ENCODE results near the gene SND1. TPM values are rescaled to one million over a fixed set of nuclear protein-coding genes. Genes with fewer than 3 reads are reported as not detected.

SND1 gene
- total RNA-seq, 1 experiment from 2014 or later: 218 TPM

GRCh38 chr7:127671341-127671740 is 19.3 kb downstream of the SND1 start:
- Histone ChIP-seq H3K4me1 (ENCODE audit: insufficient read depth, low read length) (peaks cover 4% of the 10 kb centered on the region; the same call in 1 of the 2 replicates), H4K8ac (replicated peaks; ENCODE audit: insufficient read length, low read depth, low read length) (no peak overlapping the region), H3K56ac (ENCODE audit: insufficient read length, low read depth, low read length) (no peak overlapping the region), H3K9ac (ENCODE audit: extremely low read depth, insufficient read length, low read length) (no peak overlapping the region), H3T11ph (ENCODE audit: low read length) (no peak overlapping the region), H3K27ac (ENCODE audit: insufficient read length, low read depth, low read length) (no peak overlapping the region), H4K5ac (ENCODE audit: insufficient read length, low read depth, low read length) (no peak overlapping the region), H2AFZ (ENCODE audit: low read length) (no peak overlapping the region), H3K27me3 (ENCODE audit: insufficient read depth, low read length) (no peaks in the 10 kb centered on the region), H3K79me1 (ENCODE audit: insufficient read depth, low read depth, low read length, poor library complexity, severe bottlenecking) (peaks cover 8% of the 10 kb centered on the region), H3K18ac (ENCODE audit: insufficient read length, low read depth, low read length) (no peak overlapping the region), H3K4me2 (ENCODE audit: insufficient read depth, insufficient read length, low read length) (no peak overlapping the region), H3K79me2 (ENCODE audit: insufficient read depth, low read length) (peaks cover 31% of the 10 kb centered on the region), H2BK5ac (ENCODE audit: insufficient read length, low read length) (no peak overlapping the region), H2BK12ac (ENCODE audit: insufficient read length, low read depth, low read length) (no peak overlapping the region), H4K91ac (ENCODE audit: insufficient read length, low read depth, low read length) (no peak overlapping the region), H3K4ac (ENCODE audit: low read depth, low read length) (no peak overlapping the region), H2AK5ac (ENCODE audit: insufficient read length, low read length) (no peak overlapping the region), H3K14ac (ENCODE audit: insufficient read depth, low read length) (no peak overlapping the region), H3K23me2 (ENCODE audit: insufficient read length, low read depth, low read length, poor library complexity, severe bottlenecking) (no peaks in the 10 kb centered on the region), H2BK15ac (ENCODE audit: low read depth, low read length) (no peak overlapping the region), H4K20me1 (ENCODE audit: control insufficient read depth, insufficient read depth, insufficient read length) (no peaks in the 10 kb centered on the region), H3K9me3 (ENCODE audit: control insufficient read depth, low read depth, low read length) (no peaks in the 10 kb centered on the region), H2BK20ac (ENCODE audit: low read depth, low read length, poor library complexity, severe bottlenecking) (no peak overlapping the region), H3K23ac (ENCODE audit: insufficient read length, low read depth, low read length) (no peak overlapping the region), H2BK120ac (ENCODE audit: low read depth, low read length, poor library complexity, severe bottlenecking) (no peak overlapping the region)
- no peak overlapping the region for H3K4me3 Mint-ChIP-seq
- WGBS (ENCODE audit: extremely low coverage, insufficient read length, low lambda C conversion rate): no CpG with 5 or more reads among the region's 4 CpGs
- no peak for DNase-seq
- H3K27me3 Mint-ChIP-seq (ENCODE audit: low read depth): no peaks in the 10 kb centered on the region
- H3K4me1 Mint-ChIP-seq: peaks cover 49 to 52% of the 10 kb centered on the region in 2 experiments
- H3K9me3 Mint-ChIP-seq: peaks cover 4 to 6% of the 10 kb centered on the region in 2 experiments; a peak in 2 of 5 replicates
- peaks cover 30 to 42% (median 34%) of the 10 kb centered on the region in 3 experiments for H3K36me3 Mint-ChIP-seq (ENCODE audit: insufficient read depth in 1 of 3, low read depth in 3 of 3)
- no peak overlapping the region for H3K27ac Mint-ChIP-seq
- TF ChIP-seq CTCF (conservative IDR thresholded peaks at IDR 0.05): no peak

Data from H9 (cell line).